GOT3 (cell line): ENCODE data around the gene COPG1.
"Not testable (repeated sequence)": the region's sequence is repeated elsewhere in the genome, so short reads cannot be mapped to it uniquely, and the experiment has no call there.

Experiments
- DNase-seq: peaks from one replicate; lab custom pipeline; 2025; ENCODE audit warnings: mixed read lengths; lab: John Stamatoyannopoulos, UW

Gene COPG1, protein sequence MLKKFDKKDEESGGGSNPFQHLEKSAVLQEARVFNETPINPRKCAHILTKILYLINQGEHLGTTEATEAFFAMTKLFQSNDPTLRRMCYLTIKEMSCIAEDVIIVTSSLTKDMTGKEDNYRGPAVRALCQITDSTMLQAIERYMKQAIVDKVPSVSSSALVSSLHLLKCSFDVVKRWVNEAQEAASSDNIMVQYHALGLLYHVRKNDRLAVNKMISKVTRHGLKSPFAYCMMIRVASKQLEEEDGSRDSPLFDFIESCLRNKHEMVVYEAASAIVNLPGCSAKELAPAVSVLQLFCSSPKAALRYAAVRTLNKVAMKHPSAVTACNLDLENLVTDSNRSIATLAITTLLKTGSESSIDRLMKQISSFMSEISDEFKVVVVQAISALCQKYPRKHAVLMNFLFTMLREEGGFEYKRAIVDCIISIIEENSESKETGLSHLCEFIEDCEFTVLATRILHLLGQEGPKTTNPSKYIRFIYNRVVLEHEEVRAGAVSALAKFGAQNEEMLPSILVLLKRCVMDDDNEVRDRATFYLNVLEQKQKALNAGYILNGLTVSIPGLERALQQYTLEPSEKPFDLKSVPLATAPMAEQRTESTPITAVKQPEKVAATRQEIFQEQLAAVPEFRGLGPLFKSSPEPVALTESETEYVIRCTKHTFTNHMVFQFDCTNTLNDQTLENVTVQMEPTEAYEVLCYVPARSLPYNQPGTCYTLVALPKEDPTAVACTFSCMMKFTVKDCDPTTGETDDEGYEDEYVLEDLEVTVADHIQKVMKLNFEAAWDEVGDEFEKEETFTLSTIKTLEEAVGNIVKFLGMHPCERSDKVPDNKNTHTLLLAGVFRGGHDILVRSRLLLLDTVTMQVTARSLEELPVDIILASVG

GRCh38 chr3:129249284-129250065 is at the start of gene COPG1:
COPG1 (plus strand) TSS chr3:129249606; CDS start chr3:129249710, 104 bp downstream.
- peak; percentile 56 for DNase-seq

DNA sequence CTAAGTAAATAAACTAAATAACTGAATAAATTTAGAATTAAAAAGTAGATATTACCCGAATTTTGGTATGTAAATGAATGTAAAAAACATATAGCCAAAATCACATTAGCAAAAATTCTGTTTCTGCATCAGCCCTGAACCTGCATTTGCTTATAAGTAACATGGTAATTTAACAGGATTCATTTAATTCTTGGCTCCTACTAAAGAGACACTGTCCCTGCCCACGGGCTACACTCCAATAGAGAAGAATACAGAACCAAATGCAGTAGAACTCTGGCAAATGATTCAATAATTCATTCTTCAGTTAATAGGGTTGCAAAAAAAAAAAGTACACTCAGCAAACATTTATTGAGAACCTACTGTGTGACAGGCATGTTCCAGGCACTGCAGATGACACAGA is 44.9 kb upstream of the COPG1 start:
- DNase-seq, result no peak

DNA sequence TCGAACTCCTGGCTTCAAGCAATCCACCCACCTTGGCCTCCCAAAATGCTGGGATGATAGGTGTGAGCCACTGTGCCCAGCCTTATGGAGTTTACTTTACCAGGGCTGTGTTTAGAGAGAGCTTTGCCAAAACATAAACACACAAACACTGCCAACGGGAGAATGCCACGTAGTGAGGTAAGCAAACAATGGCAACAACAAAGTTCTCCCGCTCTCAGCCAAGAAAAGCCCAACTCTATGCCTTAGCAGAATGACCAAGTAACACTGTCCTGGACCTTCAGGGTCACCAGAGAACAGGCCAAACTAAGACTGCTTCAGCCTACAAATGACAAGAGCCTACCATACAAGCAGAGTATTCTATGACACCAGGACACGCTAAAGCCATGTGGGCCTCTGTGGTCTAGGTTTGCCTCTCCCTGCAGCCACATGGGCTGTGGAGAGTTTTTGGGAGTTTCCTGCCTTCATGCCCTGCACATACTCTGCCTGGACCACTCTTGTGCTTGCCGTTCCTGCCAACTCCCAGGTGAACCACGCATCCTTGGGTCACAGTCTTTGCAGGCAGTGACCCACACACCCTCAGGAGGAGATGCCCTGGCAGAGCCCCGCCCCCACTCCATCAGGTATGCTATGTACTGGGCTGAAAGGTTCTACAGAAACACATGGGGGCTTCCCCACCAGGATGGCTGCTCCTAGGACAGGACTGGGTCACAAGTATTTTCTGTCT is 44.1 kb upstream of the COPG1 start:
- no peak for DNase-seq

DNA sequence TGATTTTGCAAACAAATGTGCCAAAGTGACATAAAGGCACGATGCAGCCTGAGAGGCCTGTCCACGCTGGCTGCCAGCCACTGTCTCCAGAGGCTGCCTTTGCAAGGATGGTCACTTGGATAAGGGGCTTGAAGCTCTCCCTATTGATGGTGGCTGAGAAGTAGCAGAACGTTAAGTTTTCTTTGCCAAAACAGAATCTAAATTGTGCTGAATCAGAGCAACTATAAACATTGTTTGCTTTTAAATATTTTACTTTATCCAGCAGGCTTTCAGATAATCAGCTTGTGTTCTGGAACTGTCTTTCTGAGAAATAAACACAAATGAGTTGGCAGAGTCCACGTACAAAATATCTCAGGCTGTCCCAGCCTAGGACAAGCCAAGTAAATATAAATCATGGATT is 41.9 kb upstream of the COPG1 start:
- DNase-seq, result no peak

DNA sequence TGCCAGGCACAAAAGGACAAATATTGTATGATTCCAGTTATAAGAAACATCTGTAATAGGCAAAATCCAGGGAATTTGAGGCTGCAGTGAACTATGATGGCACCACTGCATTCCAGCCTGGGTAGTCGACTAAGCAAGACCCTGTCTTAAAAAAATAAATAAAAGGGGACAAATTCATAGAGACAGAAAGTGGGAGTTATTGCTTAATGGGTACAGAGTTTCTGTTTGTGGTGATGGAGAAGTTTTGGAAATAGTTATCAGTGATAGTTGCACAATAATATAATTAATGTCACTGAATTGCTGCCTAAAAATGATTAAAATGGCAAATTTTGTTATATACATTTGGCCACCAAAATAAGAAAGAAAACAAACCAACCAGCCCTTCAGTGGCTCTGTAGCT is 38.1 kb upstream of the COPG1 start:
- no peak for DNase-seq

GRCh38 chr3:129211772-129212171 is 37.6 kb upstream of the COPG1 start:
- DNase-seq, result peak; percentile 11

GRCh38 chr3:129213238-129213637 is 36.2 kb upstream of the COPG1 start:
- DNase-seq, result no peak

DNA sequence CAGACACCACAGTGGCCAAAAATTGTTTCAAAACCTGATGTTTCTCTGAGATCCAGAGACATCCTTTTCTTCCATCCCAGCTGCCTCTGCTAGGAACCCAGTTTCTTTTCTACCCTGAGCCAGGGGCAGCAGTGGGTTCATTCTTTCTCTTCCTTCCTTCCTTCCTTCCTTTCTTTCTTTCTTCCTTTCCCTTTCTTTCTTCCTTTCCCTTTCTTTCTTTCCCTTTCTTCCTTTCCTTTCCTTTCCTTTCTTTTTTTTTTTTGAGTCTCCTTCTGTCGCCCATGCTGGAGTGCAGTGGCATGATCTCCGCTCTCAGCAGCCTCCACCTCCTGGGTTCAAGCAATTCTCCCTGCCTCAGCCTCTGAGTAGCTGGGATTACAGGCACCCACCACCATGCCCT is 30.7 kb upstream of the COPG1 start:
- no peak for DNase-seq

DNA sequence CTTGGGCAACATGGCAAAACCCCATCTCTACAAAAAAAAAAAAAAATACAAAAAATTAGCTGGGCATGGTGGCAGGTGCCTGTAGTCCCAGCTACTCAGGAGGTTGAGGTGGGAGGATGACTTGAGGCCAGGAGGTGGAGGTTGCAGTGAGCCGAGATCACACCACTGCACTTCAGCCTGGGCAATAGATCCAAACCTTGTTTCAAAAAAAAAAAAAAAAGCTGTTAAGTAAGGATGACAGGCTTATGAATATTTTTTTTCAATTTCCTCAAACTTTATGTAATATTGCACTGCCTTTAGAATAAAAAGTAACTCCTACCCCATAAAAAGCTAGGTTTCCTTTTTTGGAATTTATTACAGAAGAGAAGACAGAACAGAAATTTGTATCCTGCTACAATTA is 25.0 kb upstream of the COPG1 start:
- not testable (repeated sequence) for DNase-seq

DNA sequence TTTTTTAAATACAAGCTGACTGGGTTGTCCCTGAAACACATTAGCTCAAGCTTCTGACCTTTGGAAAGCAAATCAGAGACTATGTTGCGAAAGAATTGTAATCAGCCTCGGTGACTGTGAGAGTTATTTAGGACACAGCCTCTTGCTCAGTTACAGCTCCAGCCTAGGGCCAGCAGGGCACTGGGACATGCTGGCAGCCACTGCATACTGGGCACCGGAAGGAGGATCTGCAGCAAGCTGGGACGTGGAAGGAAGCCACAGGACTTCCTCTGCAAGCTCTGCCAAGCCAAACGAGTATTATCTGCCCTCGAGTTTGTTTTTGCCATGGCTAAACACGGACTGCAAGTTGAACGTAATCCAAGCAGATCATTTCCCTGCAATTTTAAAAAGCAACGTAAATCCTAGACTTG is 24.4 kb upstream of the COPG1 start:
- DNase-seq, result peak; percentile 40

- peak; percentile 52 for DNase-seq
These were observed 23.0 kb upstream of the COPG1 start for GRCh38 chr3:129226374-129226773.

DNA sequence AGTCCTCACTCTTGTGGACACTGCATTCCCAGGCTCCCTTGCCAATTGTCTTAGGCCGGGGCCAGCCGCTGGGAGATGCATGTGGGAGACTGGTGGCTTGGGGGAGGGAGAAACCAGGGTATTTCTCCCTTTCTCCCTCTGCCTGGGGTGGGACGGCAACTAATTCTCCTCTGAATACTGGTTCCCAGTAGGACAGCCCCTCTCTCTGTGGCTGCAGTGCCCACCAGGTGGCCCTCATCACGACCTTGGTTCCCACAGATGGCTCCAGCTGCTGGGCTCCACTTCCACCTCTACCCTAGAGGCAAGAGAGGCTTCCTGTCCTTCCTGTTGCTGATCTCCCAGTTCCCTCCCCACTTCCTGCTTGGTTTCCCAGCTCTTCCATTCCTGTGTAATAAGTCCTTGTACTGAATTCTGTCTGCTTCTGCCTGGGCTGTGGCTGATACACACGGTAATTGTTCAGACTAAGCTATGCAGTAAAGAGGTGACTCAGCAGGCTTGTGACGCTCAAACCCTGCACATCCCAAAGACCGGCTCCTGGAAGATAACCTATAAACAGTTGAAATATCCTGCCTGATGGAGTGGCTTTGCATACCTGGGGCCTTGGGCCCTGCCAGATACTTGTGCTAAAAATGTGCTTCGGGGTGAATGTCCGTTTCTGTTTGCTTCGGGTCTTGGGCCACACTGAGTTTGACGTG is 20.4 kb upstream of the COPG1 start:
- no peak for DNase-seq

GRCh38 chr3:129230311-129231019 is 18.9 kb upstream of the COPG1 start:
- no peak for DNase-seq

- no peak for DNase-seq
These were observed 17.9 kb upstream of the COPG1 start for GRCh38 chr3:129231331-129232119.

DNA sequence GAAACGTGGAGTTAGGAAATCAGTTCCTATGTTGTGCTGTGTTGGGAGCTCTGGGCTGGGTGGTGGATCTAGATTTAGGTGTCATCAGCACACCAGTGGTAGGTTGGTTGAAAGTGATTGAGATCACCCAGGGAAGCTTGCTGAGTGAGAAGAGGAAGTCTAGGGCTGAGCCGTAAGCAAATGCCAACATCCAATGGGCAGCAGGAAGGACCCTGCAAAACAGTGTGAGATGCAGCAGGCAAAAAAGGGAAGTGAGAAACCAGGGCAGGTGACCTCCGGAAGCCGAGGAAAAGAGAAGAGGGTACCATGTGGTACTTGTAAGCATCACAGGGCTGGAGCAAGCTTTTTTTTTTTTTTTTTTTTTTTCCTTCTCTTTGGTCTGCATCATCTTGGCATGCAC is 15.9 kb upstream of the COPG1 start:
- no peak for DNase-seq

DNA sequence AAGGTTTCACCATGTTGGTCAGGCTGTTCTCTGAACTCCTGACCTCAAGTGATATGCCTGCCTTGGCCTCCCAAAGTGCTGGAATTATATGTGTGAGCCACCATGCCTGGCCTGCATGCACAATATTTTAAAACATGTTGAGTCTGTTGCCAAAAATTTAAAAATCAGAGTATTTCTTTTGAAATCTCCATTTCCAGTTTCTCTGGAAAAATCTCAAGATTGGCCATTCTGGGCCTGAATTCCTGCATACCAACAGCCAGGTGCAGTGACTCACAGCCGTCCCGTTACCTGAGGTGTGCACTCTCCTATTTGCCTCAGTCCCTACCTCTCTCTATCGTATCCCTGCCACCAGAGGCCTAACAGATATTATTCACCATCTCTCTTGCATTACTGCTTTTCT is 15.0 kb upstream of the COPG1 start:
- DNase-seq, result no peak

DNA sequence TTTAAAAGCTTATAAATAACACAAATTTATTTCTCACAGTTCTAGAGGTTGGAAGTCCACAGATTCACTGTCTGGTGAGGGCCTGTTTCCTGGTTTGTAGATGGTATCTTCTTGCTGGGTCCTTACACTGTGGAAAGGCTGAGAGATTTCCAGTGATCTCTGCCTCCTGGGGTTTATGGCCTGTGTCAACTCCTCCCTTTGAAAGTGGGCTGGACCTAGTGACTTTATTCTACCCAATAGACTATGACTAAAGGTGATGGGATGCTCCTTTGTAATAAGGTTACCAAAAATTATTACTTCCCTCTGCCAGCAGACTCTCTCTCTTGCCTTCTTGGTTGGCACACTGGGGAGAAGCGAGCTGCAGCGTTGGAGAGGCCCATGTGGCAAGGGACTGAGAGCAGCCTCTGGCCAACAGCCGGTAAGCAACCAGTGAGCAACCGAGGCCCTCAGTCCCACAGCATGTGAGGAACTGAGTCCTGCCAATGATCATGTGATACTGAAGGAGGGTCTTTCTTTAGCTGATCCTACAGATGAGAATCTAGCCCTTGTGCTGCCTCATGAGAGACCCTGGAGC is 14.0 kb upstream of the COPG1 start:
- no peak for DNase-seq

GRCh38 chr3:129238945-129239705 is 10.3 kb upstream of the COPG1 start:
- DNase-seq, result no peak
